DND-41 (cell line): ENCODE measurements around the gene ELK4.

Experiments
- ATAC-seq: fragments of 200-7000 bp; cut with Tn5 transposase; 3 replicates; pipeline ENCODE4 v1.9.1; 2021; ENCODE audit warnings: low read depth; ENCODE audit not compliant: insufficient read depth
- DNase-seq: peaks from one replicate; pipeline ENCODE4 v3.0.0-alpha.2; 2020
- H2AFZ ChIP-seq: 2 replicates; pipeline ENCODE4 v1.6.0; 2012; ENCODE audit warnings: low read depth, low read length
- H3K27ac ChIP-seq: 2 replicates; pipeline ENCODE4 v1.5.1; 2012; ENCODE audit warnings: low read length, inconsistent platforms
- H3K27me3 ChIP-seq: fragments of 200-600 bp; sonication (generic); 2 replicates; pipeline ENCODE4 v1.6.0; 2012; ENCODE audit warnings: low read length, mild to moderate bottlenecking, inconsistent platforms; ENCODE audit not compliant: insufficient read depth, poor library complexity
- H3K36me3 ChIP-seq: 2 replicates; pipeline ENCODE4 v1.5.1; 2012; ENCODE audit warnings: low read length, inconsistent platforms; ENCODE audit not compliant: insufficient read depth
- H3K4me1 ChIP-seq: 2 replicates; pipeline ENCODE4 v1.5.1; 2012; ENCODE audit warnings: mild to moderate bottlenecking, low read length; ENCODE audit not compliant: insufficient read depth
- H3K4me2 ChIP-seq: 2 replicates; pipeline ENCODE4 v1.6.0; 2012; ENCODE audit warnings: mild to moderate bottlenecking, moderate library complexity, low read length, inconsistent platforms; ENCODE audit not compliant: insufficient read depth
- H3K4me3 ChIP-seq, 2 experiments: fragments of 200-600 bp in 1 of 2; shearing (Covaris generic) in 1 of 2; 2 replicates each; pipeline ENCODE4 v1.5.1; 2012 to 2016; ENCODE audit warnings: inconsistent platforms in 2 of 2, low read length in 2 of 2, mild to moderate bottlenecking in 2 of 2, low read depth in 1 of 2, moderate library complexity in 1 of 2
- H3K79me2 ChIP-seq: 2 replicates; pipeline ENCODE4 v1.6.0; 2012; ENCODE audit warnings: low read length, inconsistent platforms; ENCODE audit not compliant: insufficient read depth
- H3K9ac ChIP-seq: 2 replicates; pipeline ENCODE4 v1.6.0; 2012; ENCODE audit warnings: low read depth, mild to moderate bottlenecking, inconsistent platforms, low read length, moderate library complexity
- H3K9me3 ChIP-seq: 2 replicates; pipeline ENCODE4 v1.5.1; 2012; ENCODE audit warnings: low read length, moderate library complexity, mild to moderate bottlenecking, inconsistent platforms; ENCODE audit not compliant: insufficient read depth, severe bottlenecking
- H4K20me1 ChIP-seq: 2 replicates; pipeline ENCODE4 v1.6.0; 2012; ENCODE audit warnings: low read length; ENCODE audit not compliant: insufficient read depth
- CTCF ChIP-seq: IDR thresholded peaks from 2 replicates; pipeline ENCODE4 v1.5.1; 2012; ENCODE audit warnings: borderline replicate concordance, low read length, moderate library complexity, mild to moderate bottlenecking; ENCODE audit not compliant: poor library complexity, severe bottlenecking; ENCODE audit errors: extremely low read depth
- EZH2 ChIP-seq: IDR thresholded peaks from 3 replicates; pipeline ENCODE4 v1.6.1; 2012; ENCODE audit warnings: borderline replicate concordance, low read depth, mild to moderate bottlenecking, moderate library complexity, low read length, inconsistent platforms; ENCODE audit not compliant: severe bottlenecking

Gene ELK4

DNA sequence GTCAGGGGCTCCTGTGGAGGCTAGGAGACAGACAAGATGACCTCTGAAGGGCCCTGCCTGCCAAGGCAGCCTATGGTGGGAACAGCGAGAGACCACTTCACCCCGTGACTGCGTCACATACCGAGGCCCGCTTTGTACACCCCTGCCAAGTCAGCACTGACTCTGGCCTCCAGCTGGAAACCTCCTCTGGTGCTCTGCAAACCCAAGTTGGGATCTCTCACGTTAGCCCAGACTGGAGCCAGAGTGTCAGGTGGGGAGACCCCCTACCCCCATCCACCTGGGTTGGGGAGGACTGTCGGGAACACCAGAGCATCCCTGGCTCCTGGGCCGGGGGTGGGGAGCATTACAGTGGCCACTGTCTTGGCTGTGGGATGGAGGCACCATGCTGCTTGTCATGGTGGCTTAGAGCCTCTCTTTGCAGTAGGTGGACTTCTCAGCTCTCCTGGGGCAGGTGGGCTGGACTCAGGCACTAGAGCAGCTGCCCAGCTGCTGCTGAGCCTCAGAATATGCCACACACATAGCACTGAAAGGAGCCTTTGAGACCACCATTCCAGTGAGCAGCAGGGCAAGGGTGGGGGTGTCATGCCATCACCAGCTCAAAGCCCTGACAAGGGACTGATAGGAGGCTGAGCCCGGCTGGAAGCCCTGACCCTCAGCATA, 50.4 kb downstream of the ELK4 start:
- Histone ChIP-seq H3K36me3 (no peaks in the 10 kb centered on the region), H3K9ac (no peak overlapping the region), H3K27ac (no peak overlapping the region), H3K27me3 (peaks cover 20% of the 10 kb centered on the region), H3K9me3 (no peaks in the 10 kb centered on the region), H3K4me3 (no peak overlapping the region), H4K20me1 (no peaks in the 10 kb centered on the region; the same call in 1 of the 2 replicates), H2AFZ (no peak overlapping the region), H3K4me2 (no peak overlapping the region), H3K79me2 (no peaks in the 10 kb centered on the region), H3K4me1 (no peaks in the 10 kb centered on the region)
- TF ChIP-seq CTCF (no peak), EZH2 (no peak)
- ATAC-seq (no peak), DNase-seq (no peak)

- Histone ChIP-seq H2AFZ (no peak overlapping the region), H3K27ac (no peak overlapping the region), H3K4me1 (no peaks in the 10 kb centered on the region), H3K27me3 (peaks cover 20% of the 10 kb centered on the region), H4K20me1 (no peaks in the 10 kb centered on the region; the same call in 1 of the 2 replicates), H3K4me2 (no peak overlapping the region), H3K36me3 (no peaks in the 10 kb centered on the region), H3K9me3 (no peaks in the 10 kb centered on the region), H3K9ac (no peak overlapping the region), H3K79me2 (no peaks in the 10 kb centered on the region), H3K4me3 (no peak overlapping the region)
- DNase-seq (no peak), ATAC-seq (no peak)
- TF ChIP-seq EZH2 (no peak), CTCF (no peak)
Measured at GRCh38 chr1:205580923-205581180, 51.0 kb downstream of the ELK4 start.

- Histone ChIP-seq H3K27ac (no peak overlapping the region), H3K79me2 (no peaks in the 10 kb centered on the region), H4K20me1 (no peaks in the 10 kb centered on the region; the same call in 1 of the 2 replicates), H3K4me2 (no peak overlapping the region), H3K27me3 (peaks cover 23% of the 10 kb centered on the region), H2AFZ (no peak overlapping the region), H3K9ac (no peak overlapping the region), H3K9me3 (no peaks in the 10 kb centered on the region), H3K36me3 (no peaks in the 10 kb centered on the region), H3K4me1 (no peaks in the 10 kb centered on the region), H3K4me3 (no peak overlapping the region)
- TF ChIP-seq CTCF = no peak
- TF ChIP-seq EZH2 = no peak
- no peak for ATAC-seq
- DNase-seq = no peak
Measured at GRCh38 chr1:205580140-205580922, 51.5 kb downstream of the ELK4 start.
